MM.1S (cell line): ENCODE results near the gene DUS2.

Source experiments
- DNase-seq: peaks from one replicate; pipeline ENCODE4 v3.0.0-alpha.2; 2015
- H2AFZ ChIP-seq: fragments of 300-600 bp; sonication (generic); 2 replicates; pipeline ENCODE4 v1.6.0; 2016; ENCODE audit warnings: antibody characterized with exemption, low read length
- H3F3A ChIP-seq: fragments of 300-600 bp; sonication (generic); 2 replicates; pipeline ENCODE4 v1.6.1; 2016; ENCODE audit warnings: mild to moderate bottlenecking, antibody characterized with exemption, low read length, moderate library complexity, mixed read lengths; ENCODE audit not compliant: insufficient read depth
- H3K27ac ChIP-seq: fragments of 300-600 bp; sonication (generic); 2 replicates; pipeline ENCODE4 v1.5.1; 2016; ENCODE audit warnings: mild to moderate bottlenecking, low read length
- H3K27me3 ChIP-seq: fragments of 300-600 bp; sonication (generic); replicated peaks from 2 replicates; pipeline ENCODE4 v1.6.0; 2016; ENCODE audit warnings: low read length; ENCODE audit not compliant: insufficient read depth
- H3K36me3 ChIP-seq: fragments of 300-600 bp; sonication (generic); replicated peaks from 2 replicates; pipeline ENCODE4 v1.6.1; 2016; ENCODE audit warnings: mild to moderate bottlenecking, low read length, mixed read lengths; ENCODE audit not compliant: insufficient read depth
- H3K4me1 ChIP-seq: fragments of 300-600 bp; sonication (generic); 2 replicates; pipeline ENCODE4 v1.6.1; 2016; ENCODE audit warnings: low read length, mixed read lengths
- H3K4me2 ChIP-seq: fragments of 300-600 bp; sonication (generic); 2 replicates; pipeline ENCODE4 v1.6.0; 2016; ENCODE audit warnings: low read depth, low read length
- H3K4me3 ChIP-seq: fragments of 300-600 bp; sonication (generic); 2 replicates; pipeline ENCODE4 v1.5.1; 2016; ENCODE audit warnings: low read length, mixed read lengths
- H3K79me2 ChIP-seq: fragments of 300-600 bp; sonication (generic); 2 replicates; pipeline ENCODE4 v1.6.1; 2016; ENCODE audit warnings: mixed run types, low read length, mixed read lengths
- H3K9ac ChIP-seq: fragments of 300-600 bp; sonication (generic); 2 replicates; pipeline ENCODE4 v1.6.1; 2016; ENCODE audit warnings: low read length, mixed read lengths
- H3K9me2 ChIP-seq: fragments of 300-600 bp; sonication (generic); replicated peaks from 2 replicates; pipeline ENCODE4 v1.6.1; 2016; ENCODE audit warnings: mild to moderate bottlenecking, low read length, mixed read lengths; ENCODE audit not compliant: insufficient read depth
- H3K9me3 ChIP-seq: fragments of 300-600 bp; sonication (generic); replicated peaks from 2 replicates; pipeline ENCODE4 v1.6.1; 2016; ENCODE audit warnings: mild to moderate bottlenecking, low read length, mixed read lengths; ENCODE audit not compliant: insufficient read depth
- H4K20me1 ChIP-seq: fragments of 300-600 bp; sonication (generic); 2 replicates; pipeline ENCODE4 v1.6.1; 2016; ENCODE audit warnings: mild to moderate bottlenecking, low read length, moderate library complexity, mixed read lengths; ENCODE audit not compliant: insufficient read depth
- EZH2 ChIP-seq: fragments of 300-600 bp; sonication (generic); optimal IDR thresholded peaks from 2 replicates; pipeline ENCODE3; 2017; ENCODE audit warnings: low read depth, mild to moderate bottlenecking, antibody characterized with exemption, low read length, mixed read lengths
- EZH2phosphoT487 ChIP-seq: fragments of 300-600 bp; sonication (generic); IDR thresholded peaks from 2 replicates; pipeline ENCODE4 v1.6.1; 2018; ENCODE audit warnings: antibody characterized with exemption, low read length
- TF ChIP-seq, protein P1 (sequence below): fragments of 300-600 bp; sonication (generic); IDR thresholded peaks from 2 replicates; pipeline ENCODE4 v1.5.1; 2016; ENCODE audit warnings: antibody characterized with exemption, low read length, mixed read lengths

DUS2 gene

DNA sequence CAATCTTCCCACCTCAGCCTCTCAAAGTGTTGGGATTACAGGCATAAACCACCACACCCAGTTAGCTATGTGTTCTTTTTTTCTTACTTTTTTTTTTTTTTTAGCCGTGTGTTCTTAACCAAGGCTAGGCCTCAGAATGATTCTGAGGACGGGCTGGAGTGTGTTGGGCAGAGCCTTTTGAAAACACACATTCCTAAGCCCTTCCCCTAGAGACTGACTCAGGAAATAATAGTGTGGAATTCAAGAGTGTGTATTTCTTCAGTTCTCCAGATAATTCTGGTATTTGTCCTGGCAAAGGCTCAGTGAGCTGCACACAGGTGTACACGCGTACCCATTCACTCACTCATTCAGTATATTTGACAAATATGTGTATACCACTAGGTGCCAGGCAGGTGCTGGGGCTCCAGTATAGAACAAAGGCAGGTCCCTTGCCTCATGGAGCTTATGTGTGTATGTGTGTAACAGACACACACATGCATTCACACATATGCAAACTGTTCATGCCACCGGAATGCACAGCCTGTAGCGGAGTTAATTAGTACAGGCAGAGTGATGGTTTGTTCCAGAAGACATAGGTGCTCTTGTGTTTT lies 42.7 kb downstream of the DUS2 start:
- Histone ChIP-seq H3K9me2 (no peaks in the 10 kb centered on the region), H3K4me3 (no peak overlapping the region), H3F3A (no peaks in the 10 kb centered on the region), H4K20me1 (no peaks in the 10 kb centered on the region), H3K9me3 (no peaks in the 10 kb centered on the region), H3K79me2 (no peaks in the 10 kb centered on the region), H2AFZ (no peak overlapping the region), H3K9ac (no peak overlapping the region), H3K36me3 (no peaks in the 10 kb centered on the region), H3K27ac (no peak overlapping the region), H3K27me3 (no peaks in the 10 kb centered on the region), H3K4me1 (no peaks in the 10 kb centered on the region), H3K4me2 (no peak overlapping the region)
- no peak for DNase-seq
- TF ChIP-seq, protein P1, sequence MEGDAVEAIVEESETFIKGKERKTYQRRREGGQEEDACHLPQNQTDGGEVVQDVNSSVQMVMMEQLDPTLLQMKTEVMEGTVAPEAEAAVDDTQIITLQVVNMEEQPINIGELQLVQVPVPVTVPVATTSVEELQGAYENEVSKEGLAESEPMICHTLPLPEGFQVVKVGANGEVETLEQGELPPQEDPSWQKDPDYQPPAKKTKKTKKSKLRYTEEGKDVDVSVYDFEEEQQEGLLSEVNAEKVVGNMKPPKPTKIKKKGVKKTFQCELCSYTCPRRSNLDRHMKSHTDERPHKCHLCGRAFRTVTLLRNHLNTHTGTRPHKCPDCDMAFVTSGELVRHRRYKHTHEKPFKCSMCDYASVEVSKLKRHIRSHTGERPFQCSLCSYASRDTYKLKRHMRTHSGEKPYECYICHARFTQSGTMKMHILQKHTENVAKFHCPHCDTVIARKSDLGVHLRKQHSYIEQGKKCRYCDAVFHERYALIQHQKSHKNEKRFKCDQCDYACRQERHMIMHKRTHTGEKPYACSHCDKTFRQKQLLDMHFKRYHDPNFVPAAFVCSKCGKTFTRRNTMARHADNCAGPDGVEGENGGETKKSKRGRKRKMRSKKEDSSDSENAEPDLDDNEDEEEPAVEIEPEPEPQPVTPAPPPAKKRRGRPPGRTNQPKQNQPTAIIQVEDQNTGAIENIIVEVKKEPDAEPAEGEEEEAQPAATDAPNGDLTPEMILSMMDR, result no peak
- TF ChIP-seq EZH2 (no peak), EZH2phosphoT487 (no peak)

DNA sequence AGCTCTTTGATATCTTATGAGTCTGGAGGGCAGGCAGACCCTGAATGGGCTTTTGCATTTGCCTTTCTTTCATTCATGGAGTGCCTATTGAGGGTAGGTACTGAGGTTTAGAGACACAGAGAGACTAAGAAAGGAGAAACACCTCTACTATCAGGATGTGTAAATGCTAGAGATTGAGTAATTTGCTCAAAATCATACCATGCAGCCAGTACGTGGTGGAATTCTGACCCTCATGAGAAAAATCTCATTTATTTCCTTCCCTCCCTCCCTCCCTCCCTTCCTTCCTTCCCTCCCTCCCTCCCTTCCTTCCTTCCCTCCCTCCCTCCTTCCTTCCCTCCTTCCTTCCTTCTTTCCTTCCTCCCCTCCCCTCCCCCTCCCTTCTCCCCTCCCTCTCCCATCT lies 43.7 kb downstream of the DUS2 start:
- no peaks in the 10 kb centered on the region for H3K9me2 ChIP-seq
- no peaks in the 10 kb centered on the region for H3K9me3 ChIP-seq
- H3K27ac ChIP-seq, result no peak overlapping the region
- no peak overlapping the region for H3K4me3 ChIP-seq
- no peak overlapping the region for H3K4me2 ChIP-seq
- no peak overlapping the region for H2AFZ ChIP-seq
- H3K36me3 ChIP-seq, result no peaks in the 10 kb centered on the region
- no peaks in the 10 kb centered on the region for H4K20me1 ChIP-seq
- no peak overlapping the region for H3K9ac ChIP-seq
- no peaks in the 10 kb centered on the region for H3K79me2 ChIP-seq
- no peaks in the 10 kb centered on the region for H3K4me1 ChIP-seq
- no peaks in the 10 kb centered on the region for H3K27me3 ChIP-seq
- TF ChIP-seq, protein P1, result no peak
- no peak for TF ChIP-seq EZH2
- no peak for TF ChIP-seq EZH2phosphoT487
- H3F3A ChIP-seq, result no peaks in the 10 kb centered on the region
- DNase-seq, result no peak

DNA sequence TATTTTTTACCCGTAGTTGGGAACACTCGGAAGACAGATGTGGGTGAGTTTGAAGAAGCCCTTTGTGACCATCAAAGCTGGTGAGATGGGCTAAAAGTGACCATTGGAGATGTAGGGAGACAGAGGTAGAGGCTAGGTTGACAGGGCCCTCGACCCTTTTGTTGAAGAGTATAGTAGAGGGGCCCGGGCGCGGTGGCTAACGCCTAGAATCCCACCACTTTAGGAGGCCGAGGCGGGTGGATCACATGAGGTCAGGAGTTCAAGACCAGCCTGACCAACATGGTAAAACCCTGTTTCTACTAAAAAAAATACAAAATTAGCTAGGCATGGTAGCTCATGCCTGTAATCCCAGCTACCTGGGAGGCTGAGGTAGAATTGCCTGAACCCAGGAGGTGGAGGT lies 45.8 kb downstream of the DUS2 start:
- TF ChIP-seq EZH2phosphoT487 (no peak), EZH2 (no peak)
- TF ChIP-seq, protein P1, result no peak
- Histone ChIP-seq H3K79me2 (no peaks in the 10 kb centered on the region), H3K9ac (no peak overlapping the region), H3K9me2 (no peaks in the 10 kb centered on the region), H3K4me1 (0 out of 2 replicates have a peak, but pooled peaks cover under 1% of the 10 kb centered on the region), H3F3A (no peaks in the 10 kb centered on the region), H3K4me3 (no peak overlapping the region), H2AFZ (no peak overlapping the region), H3K36me3 (no peaks in the 10 kb centered on the region), H3K27ac (no peak overlapping the region), H3K4me2 (no peak overlapping the region), H4K20me1 (no peaks in the 10 kb centered on the region), H3K9me3 (no peaks in the 10 kb centered on the region), H3K27me3 (no peaks in the 10 kb centered on the region)
- no peak for DNase-seq
